ENCODE results near the gene INPP4B. TPM values are rescaled to one million over a fixed set of nuclear protein-coding genes. Genes with fewer than 3 reads are reported as not detected.
A peak's percentile ranks its signal among the peaks of the same experiment; 100 is the strongest.

The INPP4B gene
- polyA plus RNA-seq, 4 donors = 7.5 to 10.6 (median 8.8) TPM

DNA sequence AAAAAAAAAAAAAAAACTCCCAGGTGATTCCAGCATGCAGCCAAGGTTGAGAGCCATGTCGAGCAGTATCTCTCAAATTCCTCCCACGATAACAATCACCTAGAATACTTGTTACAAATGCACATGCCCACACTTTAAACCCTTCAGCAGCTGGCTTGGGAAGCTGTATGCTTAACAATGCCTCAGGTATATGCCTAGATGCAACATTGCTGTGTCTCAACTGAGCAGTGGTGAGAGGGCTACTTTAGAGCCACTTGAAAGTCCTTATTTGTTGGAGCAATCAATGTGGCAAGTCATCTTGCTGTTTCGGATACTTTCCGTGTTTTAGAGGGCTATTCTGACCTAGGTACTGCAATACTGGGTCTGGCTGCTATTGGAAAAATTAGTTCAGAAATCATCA, 487.4 kb downstream of the INPP4B start:
- no peak for DNase-seq (ENCODE audit: low read depth in 4 of 4, low spot score in 3 of 4)

GRCh38 chr4:142356801-142357200, 489.3 kb downstream of the INPP4B start:
- no peak for DNase-seq (ENCODE audit: low read depth in 4 of 4, low spot score in 3 of 4)

- DNase-seq (ENCODE audit: low read depth in 4 of 4, low spot score in 3 of 4) = no peak
These were observed 489.9 kb downstream of the INPP4B start for GRCh38 chr4:142356118-142356759.

DNA sequence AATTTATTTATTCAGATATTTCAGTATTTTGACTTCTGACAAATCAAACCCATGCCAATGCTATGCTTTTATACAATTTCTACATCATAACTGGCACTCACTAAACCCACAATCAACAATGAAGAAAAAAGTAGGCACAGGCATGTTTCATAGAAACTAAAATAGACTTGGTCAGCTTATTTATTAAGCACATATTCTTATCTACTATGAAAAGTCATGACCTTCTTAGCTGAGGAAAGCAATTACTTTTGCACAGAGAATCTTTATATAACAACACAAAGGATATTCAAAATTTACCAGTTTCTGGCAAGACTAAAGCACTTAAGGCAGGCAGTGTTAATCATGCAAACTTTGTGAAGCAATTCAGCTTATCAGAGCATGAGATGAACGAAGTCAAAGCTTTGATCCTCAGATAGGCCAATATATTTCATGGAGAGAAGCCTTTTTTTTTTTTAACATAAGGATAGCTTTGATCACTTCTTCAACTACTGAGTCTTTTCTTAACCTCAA, 490.6 kb downstream of the INPP4B start:
- DNase-seq (ENCODE audit: low read depth in 4 of 4, low spot score in 3 of 4) = no peak

DNA sequence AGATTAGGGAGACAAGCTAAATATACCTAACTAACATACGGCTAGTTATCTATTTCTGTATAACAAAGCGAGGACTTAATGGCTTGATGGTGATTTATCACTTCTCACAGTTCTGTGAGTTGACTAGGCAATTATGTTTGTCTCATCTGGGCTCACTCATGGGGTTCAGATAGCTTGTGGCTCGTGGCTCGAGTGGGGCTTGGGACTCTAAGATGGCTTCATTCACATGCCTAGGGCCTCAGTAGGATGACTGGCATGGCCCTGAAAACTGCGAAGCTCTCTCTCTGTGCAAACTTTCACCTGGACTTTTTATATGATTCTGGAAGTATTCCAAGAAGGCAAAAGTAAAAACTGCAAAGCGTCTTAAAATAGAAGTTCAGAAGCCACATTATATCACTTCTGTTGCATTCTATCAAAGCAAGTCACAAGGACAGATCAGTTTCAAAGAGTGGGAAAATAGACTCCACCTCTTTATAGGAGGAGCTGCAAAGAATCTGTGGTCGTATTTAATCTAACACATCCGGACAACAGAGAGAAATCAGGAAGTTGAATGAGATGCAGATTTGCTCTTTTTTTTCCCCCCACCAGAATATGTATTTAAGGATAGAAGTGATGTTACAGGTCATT, 491.2 kb downstream of the INPP4B start:
- no peak for DNase-seq (ENCODE audit: low read depth in 4 of 4, low spot score in 3 of 4)

DNA sequence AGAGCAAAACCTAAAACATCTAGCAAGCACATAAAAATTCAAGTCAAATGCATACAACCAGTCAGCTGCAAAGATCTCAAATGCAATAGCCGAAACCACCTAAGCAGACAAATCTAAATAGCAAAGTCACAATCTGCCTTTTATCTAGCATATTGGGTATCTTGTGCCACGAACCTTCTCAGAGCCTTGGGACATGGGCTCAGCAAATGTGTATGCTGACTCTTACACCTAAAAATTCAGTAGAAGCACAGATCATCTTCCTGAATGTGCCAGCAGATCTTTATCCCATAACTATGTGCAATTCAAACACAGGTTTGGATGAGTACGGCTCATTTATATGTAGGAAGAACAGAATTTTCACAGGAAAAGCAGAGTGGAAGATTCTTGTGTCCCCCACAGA, 492.1 kb downstream of the INPP4B start:
- DNase-seq (ENCODE audit: low read depth in 4 of 4, low spot score in 3 of 4) = no peak

GRCh38 chr4:142353149-142353738, 492.9 kb downstream of the INPP4B start:
- DNase-seq (ENCODE audit: low read depth in 4 of 4, low spot score in 3 of 4) = peak; percentile 32 to 59 (median 55)

DNA sequence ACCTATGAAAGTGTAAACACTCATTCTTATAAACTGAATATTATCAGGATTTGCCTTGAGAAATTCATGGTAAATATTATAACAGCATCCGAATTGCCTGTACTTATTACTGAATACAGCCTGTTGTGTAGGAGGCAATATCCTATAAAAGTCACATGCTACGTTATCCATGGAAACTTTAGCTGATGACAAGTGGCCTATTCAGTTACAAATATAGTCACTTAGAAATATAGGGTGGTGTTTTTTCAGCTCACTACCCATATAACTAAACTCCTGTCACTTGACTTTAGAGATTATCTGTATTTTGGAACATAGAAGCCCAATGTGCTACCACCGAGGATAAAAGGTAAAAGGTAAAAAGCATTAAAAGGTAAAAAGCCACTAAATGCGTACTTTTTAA, 493.4 kb downstream of the INPP4B start:
- DNase-seq (ENCODE audit: low read depth in 4 of 4, low spot score in 3 of 4) = no peak

DNA sequence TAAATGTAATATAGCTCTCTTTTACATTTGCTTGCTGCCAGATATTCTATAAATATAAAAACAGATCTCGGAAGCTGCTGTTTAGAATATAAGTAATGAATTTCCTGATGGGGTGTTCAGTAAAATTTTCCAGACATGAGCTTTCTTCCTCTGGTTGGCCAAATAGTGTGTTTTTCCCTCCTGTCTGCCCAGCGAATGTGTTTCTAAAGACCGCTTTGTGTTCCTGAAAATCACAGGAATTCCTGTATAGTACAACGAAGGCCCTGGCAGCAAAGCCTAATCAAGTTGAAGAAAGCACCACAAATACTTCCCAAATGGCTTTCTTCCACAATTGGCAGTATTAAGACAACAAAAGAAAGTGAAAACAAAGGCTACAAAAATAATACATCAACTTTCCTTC, 494.1 kb downstream of the INPP4B start:
- no peak for DNase-seq (ENCODE audit: low read depth in 4 of 4, low spot score in 3 of 4)

DNA sequence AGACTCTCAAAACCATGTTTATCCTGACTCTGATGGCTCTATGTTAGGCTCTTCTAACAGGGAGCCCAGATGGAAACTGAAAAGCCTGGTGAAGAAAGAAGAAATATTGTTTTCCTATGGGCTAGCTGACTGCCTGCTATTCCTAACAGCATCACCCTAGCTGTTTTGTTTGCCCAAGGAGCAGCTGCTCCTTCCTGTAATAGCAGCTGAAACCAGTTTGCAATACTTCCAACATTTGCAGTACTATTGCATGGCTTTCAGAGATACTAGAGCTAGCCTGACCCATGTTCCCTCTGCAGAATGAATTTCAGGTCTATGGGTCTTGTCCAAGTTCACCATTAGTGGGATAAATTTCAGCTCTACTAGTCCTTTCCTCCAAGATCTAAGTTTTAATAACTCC, 495.2 kb downstream of the INPP4B start:
- DNase-seq (ENCODE audit: low read depth in 4 of 4, low spot score in 3 of 4) = no peak

GRCh38 chr4:142348613-142349021, 497.5 kb downstream of the INPP4B start:
- no peak for DNase-seq (ENCODE audit: low read depth in 4 of 4, low spot score in 3 of 4)

DNA sequence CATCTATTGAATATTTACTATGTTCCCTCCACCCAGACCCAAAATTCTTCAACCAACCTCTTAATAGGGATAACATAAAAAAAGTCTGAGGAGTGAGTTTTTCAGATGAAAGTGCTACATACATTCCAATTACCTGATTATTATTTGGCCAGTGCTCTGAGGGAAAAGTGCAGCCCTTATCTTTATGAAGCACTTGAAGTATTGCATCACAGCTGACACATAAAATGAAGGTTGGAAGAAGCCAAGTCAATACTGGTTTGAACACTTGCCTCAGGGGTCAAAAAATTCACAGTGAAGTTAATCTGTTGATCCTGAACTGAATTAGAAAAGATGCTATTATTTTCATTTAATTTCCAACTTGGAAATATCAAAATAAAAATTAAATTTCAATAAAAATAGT, 498.9 kb downstream of the INPP4B start:
- DNase-seq (ENCODE audit: low read depth in 4 of 4, low spot score in 3 of 4) = no peak

- no peak for DNase-seq (ENCODE audit: low read depth in 4 of 4, low spot score in 3 of 4)
These were observed 500.2 kb downstream of the INPP4B start for GRCh38 chr4:142345924-142346323.

DNA sequence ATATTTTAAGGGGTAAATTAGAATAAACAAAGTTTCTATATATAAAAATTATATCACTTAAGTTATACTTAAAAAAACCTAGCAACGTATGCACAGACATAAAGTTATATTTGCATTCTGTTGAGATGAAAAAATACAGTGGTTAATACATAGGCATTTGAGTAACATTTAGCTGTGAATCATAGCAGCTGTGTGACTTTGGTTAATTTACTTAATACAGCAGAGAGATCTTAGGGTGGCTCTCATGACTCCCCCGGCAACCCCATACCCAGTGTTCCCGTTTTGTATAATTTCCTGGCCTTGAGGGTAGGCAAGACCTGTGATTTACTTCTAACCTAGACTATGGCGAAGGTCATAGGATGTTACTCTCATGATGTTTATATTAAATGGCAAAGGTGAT, 504.8 kb downstream of the INPP4B start:
- no peak for DNase-seq (ENCODE audit: low read depth in 4 of 4, low spot score in 3 of 4)

- DNase-seq (ENCODE audit: low read depth in 4 of 4, low spot score in 3 of 4) = no peak
These were observed 507.0 kb downstream of the INPP4B start for GRCh38 chr4:142339053-142339452.

- no peak for DNase-seq (ENCODE audit: low read depth in 4 of 4, low spot score in 3 of 4)
These were observed 509.7 kb downstream of the INPP4B start for GRCh38 chr4:142336251-142336934.

DNA sequence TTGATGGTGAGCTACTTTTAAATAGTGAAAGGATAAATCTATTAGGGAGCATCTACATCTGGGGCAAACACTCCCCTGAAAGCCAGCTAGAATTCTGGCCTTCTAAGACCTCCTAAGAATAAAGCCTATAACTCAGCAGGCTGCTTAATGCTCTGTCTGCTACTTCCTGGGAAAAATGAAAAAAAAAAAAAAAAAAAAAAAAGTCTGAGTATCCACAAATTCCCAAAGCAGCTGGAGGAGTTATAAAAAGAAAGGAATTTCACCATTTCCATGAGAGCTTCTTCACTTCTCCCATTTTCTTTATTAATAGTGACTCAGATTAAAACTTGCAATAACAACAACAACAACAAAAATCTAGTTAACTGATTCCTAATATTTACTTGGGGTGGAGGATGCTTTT, 511.2 kb downstream of the INPP4B start:
- no peak for DNase-seq (ENCODE audit: low read depth in 4 of 4, low spot score in 3 of 4)

GRCh38 chr4:142331646-142332045, 514.5 kb downstream of the INPP4B start:
- no peak for DNase-seq (ENCODE audit: low read depth in 4 of 4, low spot score in 3 of 4)

DNA sequence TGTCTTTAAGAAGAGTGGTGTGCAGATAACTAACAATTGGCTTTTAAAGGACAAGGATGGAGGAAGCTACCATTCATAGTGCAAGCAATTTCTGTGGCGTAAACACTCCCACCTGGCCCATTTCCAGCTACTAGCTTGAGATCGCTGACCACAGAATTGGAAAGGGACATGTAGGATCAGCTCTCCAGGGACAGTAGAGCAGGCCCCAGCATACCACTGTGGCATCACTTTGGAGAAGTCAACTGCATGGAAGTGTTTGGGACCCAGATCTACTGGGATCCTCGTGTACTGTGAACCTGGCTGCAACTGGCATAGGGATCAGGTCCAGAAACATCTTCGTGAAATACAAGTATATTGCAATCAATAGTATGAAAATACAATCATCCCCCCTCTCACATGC, 515.0 kb downstream of the INPP4B start:
- no peak for DNase-seq (ENCODE audit: low read depth in 4 of 4, low spot score in 3 of 4)

GRCh38 chr4:142330311-142330710, 515.8 kb downstream of the INPP4B start:
- DNase-seq (ENCODE audit: low read depth in 4 of 4, low spot score in 3 of 4) = no peak

DNA sequence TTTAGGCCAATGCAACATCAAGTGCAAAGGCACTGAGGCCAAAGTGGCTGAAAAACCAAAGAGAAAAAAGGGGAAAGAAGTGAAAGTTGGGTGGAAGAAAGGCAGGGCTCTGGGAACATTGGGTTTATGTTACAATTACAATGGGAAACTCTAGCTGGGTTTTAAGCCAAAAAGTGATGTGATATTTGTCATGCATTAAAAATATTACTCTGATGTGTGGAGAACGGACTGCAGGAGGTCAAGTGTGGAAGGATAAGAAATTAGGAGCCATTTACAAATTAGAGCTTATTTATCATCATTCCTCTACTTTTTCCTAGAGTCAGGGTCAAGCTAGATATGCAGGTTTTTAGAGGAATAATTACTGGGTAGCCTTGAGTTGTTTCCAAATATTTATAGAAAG, 516.8 kb downstream of the INPP4B start:
- no peak for DNase-seq (ENCODE audit: low read depth in 4 of 4, low spot score in 3 of 4)

Measured in right renal pelvis (tissue), 4 donors.